ENCODE results near the gene MYH7.

GRCh38 chr14:23380976-23381375 lies 54.5 kb downstream of the MYH7 start:
- TF ChIP-seq, protein P1, sequence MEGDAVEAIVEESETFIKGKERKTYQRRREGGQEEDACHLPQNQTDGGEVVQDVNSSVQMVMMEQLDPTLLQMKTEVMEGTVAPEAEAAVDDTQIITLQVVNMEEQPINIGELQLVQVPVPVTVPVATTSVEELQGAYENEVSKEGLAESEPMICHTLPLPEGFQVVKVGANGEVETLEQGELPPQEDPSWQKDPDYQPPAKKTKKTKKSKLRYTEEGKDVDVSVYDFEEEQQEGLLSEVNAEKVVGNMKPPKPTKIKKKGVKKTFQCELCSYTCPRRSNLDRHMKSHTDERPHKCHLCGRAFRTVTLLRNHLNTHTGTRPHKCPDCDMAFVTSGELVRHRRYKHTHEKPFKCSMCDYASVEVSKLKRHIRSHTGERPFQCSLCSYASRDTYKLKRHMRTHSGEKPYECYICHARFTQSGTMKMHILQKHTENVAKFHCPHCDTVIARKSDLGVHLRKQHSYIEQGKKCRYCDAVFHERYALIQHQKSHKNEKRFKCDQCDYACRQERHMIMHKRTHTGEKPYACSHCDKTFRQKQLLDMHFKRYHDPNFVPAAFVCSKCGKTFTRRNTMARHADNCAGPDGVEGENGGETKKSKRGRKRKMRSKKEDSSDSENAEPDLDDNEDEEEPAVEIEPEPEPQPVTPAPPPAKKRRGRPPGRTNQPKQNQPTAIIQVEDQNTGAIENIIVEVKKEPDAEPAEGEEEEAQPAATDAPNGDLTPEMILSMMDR (IDR thresholded peaks at IDR 0.05) = no peak
- TF ChIP-seq EP300 (IDR thresholded peaks at IDR 0.05; ENCODE audit: borderline replicate concordance in 1 of 2, low read depth in 1 of 2, low read length in 1 of 2) = no peak
- TF ChIP-seq POLR2AphosphoS5 (IDR thresholded peaks at IDR 0.05; ENCODE audit: low read depth, low read length) = no peak
